Measurements from ENCODE around the gene ATF6. TPM values are rescaled to one million over a fixed set of nuclear protein-coding genes. Genes with fewer than 3 reads are reported as not detected.
A peak's percentile ranks its signal among the peaks of the same experiment; 100 is the strongest.

ATF6 gene
- total RNA-seq, result 16.6 and 20.6 TPM in 2 replicates

GRCh38 chr1:161766102-161766981 lies at the start of gene ATF6:
TSS of gene ATF6 (plus strand) at chr1:161766320. CDS start at chr1:161766361, 41 bp downstream.
- peak; percentile 13 for TF ChIP-seq CTCF (conservative IDR thresholded peaks at IDR 0.05; ENCODE audit: low read depth, low read length)
- H3K4me3 ChIP-seq (ENCODE audit: low read depth, low read length), result peak within 1 kb of the TSS; percentile 89
- DNase-seq (ENCODE audit: low read depth), result peak; percentile 84

- no peak for DNase-seq (ENCODE audit: low read depth)
- no peak for TF ChIP-seq CTCF (conservative IDR thresholded peaks at IDR 0.05; ENCODE audit: low read depth, low read length)
- H3K4me3 ChIP-seq (ENCODE audit: low read depth, low read length), result no peak overlapping the region
Observed at GRCh38 chr1:161718559-161719324, 47.4 kb upstream of the ATF6 start.

GRCh38 chr1:161719325-161719611 lies 46.9 kb upstream of the ATF6 start:
- TF ChIP-seq CTCF (conservative IDR thresholded peaks at IDR 0.05; ENCODE audit: low read depth, low read length), result no peak
- DNase-seq (ENCODE audit: low read depth), result no peak

GRCh38 chr1:161720422-161720821 lies 45.7 kb upstream of the ATF6 start:
- no peak for TF ChIP-seq CTCF (conservative IDR thresholded peaks at IDR 0.05; ENCODE audit: low read depth, low read length)
- DNase-seq (ENCODE audit: low read depth), result no peak
- no peak overlapping the region for H3K4me3 ChIP-seq (ENCODE audit: low read depth, low read length)

More at GRCh38 chr1:161719325-161719611, 46.9 kb upstream of the ATF6 start:
- H3K4me3 ChIP-seq (ENCODE audit: low read depth, low read length), result no peak overlapping the region

- no peak for TF ChIP-seq CTCF (conservative IDR thresholded peaks at IDR 0.05; ENCODE audit: low read depth, low read length)
- H3K4me3 ChIP-seq (ENCODE audit: low read depth, low read length), result no peak within 1 kb of the TSS
- DNase-seq (ENCODE audit: low read depth), result no peak
Observed at GRCh38 chr1:161720956-161721737, 45.0 kb upstream of the ATF6 start, which contains the start of gene FCRLB. TSS of gene FCRLB (plus strand) at chr1:161721544. CDS start at chr1:161722673, 1,129 bp downstream.

- no peak for TF ChIP-seq CTCF (conservative IDR thresholded peaks at IDR 0.05; ENCODE audit: low read depth, low read length)
- DNase-seq (ENCODE audit: low read depth), result peak; percentile 65
- H3K4me3 ChIP-seq (ENCODE audit: low read depth, low read length), result no peak overlapping the region
Observed at GRCh38 chr1:161721738-161722343, 44.3 kb upstream of the ATF6 start.

Measured in epithelial cell of proximal tubule (primary cell).